Left ventricle myocardium inferior (tissue), 1 donor: ENCODE data around the gene VAT1L. TPM values are rescaled to one million over a fixed set of nuclear protein-coding genes. Genes with fewer than 3 reads are reported as not detected.

Experiments
- DNase-seq: peaks from one replicate; pipeline ENCODE4 v3.0.0-alpha.2; 2020
- H3K27ac ChIP-seq: fragments of 200-600 bp; replicated peaks from 2 replicates; pipeline ENCODE4 v1.8.0; 2021
- H3K27me3 ChIP-seq: fragments of 200-600 bp; 2 replicates; pipeline ENCODE4 v1.8.0; 2021; ENCODE audit warnings: low read depth
- H3K36me3 ChIP-seq: fragments of 200-600 bp; 2 replicates; pipeline ENCODE4 v1.8.0; 2021
- H3K4me1 ChIP-seq: fragments of 200-600 bp; 2 replicates; pipeline ENCODE4 v1.8.0; 2021
- H3K4me3 ChIP-seq: fragments of 200-600 bp; 2 replicates; pipeline ENCODE4 v1.8.0; 2021; ENCODE audit warnings: mild to moderate bottlenecking, moderate library complexity
- H3K9me3 ChIP-seq: fragments of 200-600 bp; replicated peaks from 2 replicates; pipeline ENCODE4 v1.8.0; 2021
- intact Hi-C: fragments of 100-400 bp; cut with micrococcal nuclease; formaldehyde crosslinking; loops from one replicate; pipeline ENCODE4 v1.11.0; 2022
- total RNA-seq: library from RNA; stranded (reverse); fragmentation: NEBNext Ultra II Directional; extraction: Animal tissue kit (Norgen Biotek cat#: 25700); gene quantifications from one replicate; pipeline ENCODE4 v1.2.1, GENCODE V29; 2021
- TF ChIP-seq, protein P1 (sequence below): fragments of 200-600 bp; IDR thresholded peaks from 2 replicates; pipeline ENCODE4 v1.8.0; 2021; ENCODE audit warnings: antibody characterized with exemption, mild to moderate bottlenecking, borderline replicate concordance
- donor health status: DM: no; HTN: yes; CAD: no; lungs with severe emphysema.

VAT1L gene
- total RNA-seq, 1 donor from 2014 or later: 13.1 TPM

DNA sequence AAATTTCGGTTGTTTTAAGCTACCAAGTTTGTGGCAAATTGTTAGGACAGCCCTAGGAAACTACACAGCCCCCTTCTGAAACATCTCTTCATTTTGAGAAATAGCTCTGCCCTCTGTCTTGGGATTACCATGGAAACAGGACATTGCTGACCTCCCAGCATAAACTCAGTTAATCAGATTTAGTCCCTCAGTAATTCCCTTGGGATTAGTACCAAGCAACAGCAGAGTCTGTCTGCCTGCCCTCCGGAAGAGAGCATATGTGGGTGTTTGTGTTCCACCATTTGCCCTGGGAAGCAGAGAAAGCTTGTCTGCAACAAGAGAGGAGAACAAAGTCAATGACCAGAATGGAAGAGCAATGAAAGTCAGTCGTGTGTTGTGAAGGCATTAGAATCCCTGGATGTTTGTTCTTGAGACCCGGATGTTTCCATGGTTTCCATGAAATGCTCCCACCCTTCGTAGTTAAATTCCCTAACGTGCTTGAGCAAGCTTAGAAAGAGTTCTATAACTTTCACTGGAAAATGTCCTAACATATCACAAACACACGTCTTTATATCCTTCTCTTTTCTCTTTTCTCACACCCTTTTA, 39.9 kb upstream of the VAT1L start:
- intact Hi-C loops: no loop called here
- no peaks in the 10 kb centered on the region for H3K9me3 ChIP-seq

DNA sequence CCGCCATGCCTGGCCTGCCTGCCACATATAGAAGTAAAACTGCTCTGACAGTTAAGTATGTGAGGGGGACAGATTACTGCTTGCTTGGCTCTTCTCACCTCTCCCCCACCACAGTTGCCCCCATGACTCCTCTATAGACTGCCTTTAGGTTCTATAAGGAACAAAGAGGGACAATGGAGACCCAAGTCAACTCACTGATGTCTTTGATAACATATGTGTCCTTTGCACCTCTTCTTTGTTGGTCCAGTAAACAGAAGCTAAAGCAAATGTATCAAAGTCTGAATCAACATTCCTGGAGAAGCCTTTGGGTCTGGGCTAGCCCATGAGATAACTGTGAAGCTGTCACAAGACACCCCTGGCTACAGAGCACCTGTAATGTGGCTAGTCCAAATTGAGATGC, 38.9 kb upstream of the VAT1L start:
- H3K27me3 ChIP-seq: no peaks in the 10 kb centered on the region

More for the DNA sequence above, 39.9 kb upstream of the VAT1L start:
- no peak overlapping the region for H3K27ac ChIP-seq
- no peak for DNase-seq
- H3K36me3 ChIP-seq: no peaks in the 10 kb centered on the region
- H3K4me3 ChIP-seq: no peak overlapping the region
- TF ChIP-seq, protein P1, sequence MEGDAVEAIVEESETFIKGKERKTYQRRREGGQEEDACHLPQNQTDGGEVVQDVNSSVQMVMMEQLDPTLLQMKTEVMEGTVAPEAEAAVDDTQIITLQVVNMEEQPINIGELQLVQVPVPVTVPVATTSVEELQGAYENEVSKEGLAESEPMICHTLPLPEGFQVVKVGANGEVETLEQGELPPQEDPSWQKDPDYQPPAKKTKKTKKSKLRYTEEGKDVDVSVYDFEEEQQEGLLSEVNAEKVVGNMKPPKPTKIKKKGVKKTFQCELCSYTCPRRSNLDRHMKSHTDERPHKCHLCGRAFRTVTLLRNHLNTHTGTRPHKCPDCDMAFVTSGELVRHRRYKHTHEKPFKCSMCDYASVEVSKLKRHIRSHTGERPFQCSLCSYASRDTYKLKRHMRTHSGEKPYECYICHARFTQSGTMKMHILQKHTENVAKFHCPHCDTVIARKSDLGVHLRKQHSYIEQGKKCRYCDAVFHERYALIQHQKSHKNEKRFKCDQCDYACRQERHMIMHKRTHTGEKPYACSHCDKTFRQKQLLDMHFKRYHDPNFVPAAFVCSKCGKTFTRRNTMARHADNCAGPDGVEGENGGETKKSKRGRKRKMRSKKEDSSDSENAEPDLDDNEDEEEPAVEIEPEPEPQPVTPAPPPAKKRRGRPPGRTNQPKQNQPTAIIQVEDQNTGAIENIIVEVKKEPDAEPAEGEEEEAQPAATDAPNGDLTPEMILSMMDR: no peak
- no peaks in the 10 kb centered on the region for H3K4me1 ChIP-seq
- no peaks in the 10 kb centered on the region for H3K27me3 ChIP-seq

GRCh38 chr16:77758046-77758445, 30.3 kb upstream of the VAT1L start:
- no peak overlapping the region for H3K4me3 ChIP-seq
- no peaks in the 10 kb centered on the region for H3K27me3 ChIP-seq
- no peaks in the 10 kb centered on the region for H3K9me3 ChIP-seq
- intact Hi-C loops: no loop called here
- no peaks in the 10 kb centered on the region for H3K36me3 ChIP-seq
- H3K27ac ChIP-seq: no peak overlapping the region
- no peak for DNase-seq
- H3K4me1 ChIP-seq: peaks cover 4% of the 10 kb centered on the region
- TF ChIP-seq, protein P1: no peak

More for the DNA sequence above, 38.9 kb upstream of the VAT1L start:
- Histone ChIP-seq H3K4me3 (no peak overlapping the region), H3K27ac (no peak overlapping the region), H3K4me1 (no peaks in the 10 kb centered on the region), H3K9me3 (no peaks in the 10 kb centered on the region), H3K36me3 (no peaks in the 10 kb centered on the region)
- intact Hi-C loops: no loop called here
- TF ChIP-seq, protein P1: no peak
- DNase-seq: no peak

GRCh38 chr16:77758508-77758907, 29.9 kb upstream of the VAT1L start:
- no peak for DNase-seq
- H3K9me3 ChIP-seq: no peaks in the 10 kb centered on the region
- intact Hi-C loops: no loop called here
- no peaks in the 10 kb centered on the region for H3K36me3 ChIP-seq
- H3K27ac ChIP-seq: no peak overlapping the region
- TF ChIP-seq, protein P1: no peak
- peaks cover 4% of the 10 kb centered on the region for H3K4me1 ChIP-seq
- H3K4me3 ChIP-seq: no peak overlapping the region
- no peaks in the 10 kb centered on the region for H3K27me3 ChIP-seq

DNA sequence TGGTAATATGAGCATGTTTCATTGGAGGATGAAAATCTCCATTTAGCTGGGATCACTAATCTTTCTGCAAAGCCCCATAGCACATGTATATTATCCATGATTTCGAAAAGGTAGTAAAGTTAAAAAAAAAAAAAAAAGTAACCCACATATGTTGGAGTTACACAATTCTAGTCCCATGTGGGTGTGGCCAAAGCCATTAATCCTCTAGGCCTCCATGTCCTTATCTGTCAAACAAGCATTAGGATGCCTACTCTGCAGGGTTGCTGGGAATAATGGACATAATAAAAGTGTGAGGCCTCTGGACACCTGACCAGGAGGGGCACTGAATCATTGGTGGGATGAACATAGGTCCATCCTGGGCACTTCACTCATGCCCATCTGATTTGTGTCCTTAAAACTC, 29.2 kb upstream of the VAT1L start:
- DNase-seq: no peak
- Histone ChIP-seq H3K27ac (no peak overlapping the region), H3K9me3 (no peaks in the 10 kb centered on the region), H3K27me3 (no peaks in the 10 kb centered on the region), H3K4me1 (peaks cover 6% of the 10 kb centered on the region), H3K4me3 (no peak overlapping the region), H3K36me3 (no peaks in the 10 kb centered on the region)
- TF ChIP-seq, protein P1: no peak
- intact Hi-C loops: no loop called here
